A549 (cell line): ENCODE results near the gene PLEKHB1.

Experiments
- HMGXB4 ChIP-seq: fragments of 250-450 bp; sonication (Bioruptor Pico); IDR thresholded peaks from 2 replicates; pipeline ENCODE4 v1.5.0; 2021; ENCODE audit warnings: mild to moderate bottlenecking, moderate library complexity, borderline replicate concordance
- REST ChIP-seq: fragments of 200-600 bp; sonication (generic); IDR thresholded peaks from 2 replicates; pipeline ENCODE4 v1.6.1; 2016; ENCODE audit warnings: antibody characterized with exemption, mild to moderate bottlenecking, moderate library complexity
- SMC3 ChIP-seq: fragments of >200 bp; sonication (Bioruptor Twin); formaldehyde crosslinking; IDR thresholded peaks from 3 replicates; pipeline ENCODE4 v1.6.1; 2018; ENCODE audit warnings: inconsistent platforms
- TP53 ChIP-seq: fragments of 250-450 bp; sonication (Bioruptor Pico); IDR thresholded peaks from 2 replicates; pipeline ENCODE4 v1.5.0; 2021; ENCODE audit warnings: mild to moderate bottlenecking, moderate library complexity

- TF ChIP-seq TP53 (CRISPR knock-in tag) (no peak), SMC3 (no peak), HMGXB4 (CRISPR knock-in tag) (no peak), REST (no peak)
These were observed 5.8 kb downstream of the PLEKHB1 start for GRCh38 chr11:73652046-73652730.
